MG63 (cell line): ENCODE measurements around the gene SNAPC5. TPM values are rescaled to one million over a fixed set of nuclear protein-coding genes. Genes with fewer than 3 reads are reported as not detected.

Experiments used
- total RNA-seq: library from RNA; depleted of rRNA; stranded (reverse); fragments of >200 nt; shearing (Covaris generic); gene quantifications from 2 replicates; pipeline ENCODE4 v1.2.3, GENCODE V29; 2014; ENCODE audit warnings: low replicate concordance; rRNA removed

Gene SNAPC5
- total RNA-seq, 1 experiment from 2014 or later = 35.4 TPM

Other genes starting within 250 kb of the SNAPC5 start
- 0.10 TPM in 1 of 2 replicates, not detected in the other for gene MEGF11, start 244.0 kb downstream of the SNAPC5 start, total RNA-seq
- gene DIS3L, start 204.2 kb downstream of the SNAPC5 start, total RNA-seq = 23.4 and 35.9 TPM in 2 replicates
- gene TIPIN, start 141.1 kb downstream of the SNAPC5 start, total RNA-seq = 37.9 and 66.5 TPM in 2 replicates
- 14.4 and 20.0 TPM in 2 replicates for gene MAP2K1, start 110.8 kb downstream of the SNAPC5 start, total RNA-seq
- 9,593 and 13,354 TPM in 2 replicates for gene RPL4, start 7.1 kb upstream of the SNAPC5 start, total RNA-seq
- gene ZWILCH, start 7.6 kb upstream of the SNAPC5 start, total RNA-seq = 36.4 and 59.1 TPM in 2 replicates
- gene LCTL, start 68.2 kb upstream of the SNAPC5 start, total RNA-seq = 0.43 TPM in 1 of 2 replicates, not detected in the other
- 34.3 and 37.8 TPM in 2 replicates for gene SMAD6, start 204.5 kb upstream of the SNAPC5 start, total RNA-seq